AG04449 (cell line): ENCODE results near the gene CYTH1.

ENCODE experiments used
- CTCF ChIA-PET: fragments of 350-600 bp; formaldehyde crosslinking; extraction: SDS; loops from one replicate; lab custom pipeline; 2021; ENCODE audit warnings: antibody characterized with exemption; lab: Yijun Ruan, JAX
- POLR2A ChIA-PET: fragments of 400-600, 350-600 bp; formaldehyde crosslinking; extraction: SDS; loops from one replicate; lab custom pipeline; 2020; ENCODE audit warnings: antibody characterized with exemption, inconsistent platforms; lab: Yijun Ruan, JAX
- DNase-seq: peaks from one replicate; pipeline ENCODE4 v3.0.0-alpha.2; 2010; ENCODE audit warnings: low read depth, low spot score
- H3K4me3 ChIP-seq: 2 replicates; pipeline ENCODE4 v1.5.1; 2011; ENCODE audit warnings: low read depth, mild to moderate bottlenecking, control low read depth, low read length
- CTCF ChIP-seq: IDR thresholded peaks from one replicate; pipeline ENCODE4 v1.5.1; 2011; ENCODE audit warnings: mild to moderate bottlenecking, moderate library complexity, low read length, control low read depth, inconsistent platforms; ENCODE audit not compliant: insufficient read depth; ENCODE audit errors: missing control alignments

CYTH1 gene

GRCh38 chr17:78819806-78820792 lies 38.0 kb upstream of the CYTH1 start:
- no peak overlapping the region for H3K4me3 ChIP-seq
- ChIA-PET POLR2A (no interaction called here), CTCF (interaction anchor here (0.9 to 3.9 kb wide), 5 partner anchors 9 to 151 kb away, joined by 3 to 13 read pairs (median 7); no protein-coding TSS in a partner anchor)
- no peak for DNase-seq
- TF ChIP-seq CTCF = no peak

- POLR2A ChIA-PET = no interaction called here
- TF ChIP-seq CTCF = no peak
- no peak for DNase-seq
- H3K4me3 ChIP-seq = no peak overlapping the region
- CTCF ChIA-PET = interaction anchor here (0.9 to 2.0 kb wide), 4 partner anchors 10 to 152 kb away, joined by 3 to 11 read pairs (median 5); no protein-coding TSS in a partner anchor
These were observed 37.3 kb upstream of the CYTH1 start for GRCh38 chr17:78819402-78819801.

GRCh38 chr17:78818932-78819331 lies 36.9 kb upstream of the CYTH1 start:
- no peak for TF ChIP-seq CTCF

GRCh38 chr17:78818152-78818846 lies 36.2 kb upstream of the CYTH1 start:
- POLR2A ChIA-PET = no interaction called here
- CTCF ChIA-PET = interaction anchor here (1.7 to 2.0 kb wide), 2 partner anchors 11 to 153 kb away, joined by 7 to 11 read pairs; no protein-coding TSS in a partner anchor
- DNase-seq = no peak
- H3K4me3 ChIP-seq = no peak overlapping the region
- TF ChIP-seq CTCF = no peak

More at GRCh38 chr17:78818932-78819331, 36.9 kb upstream of the CYTH1 start:
- CTCF ChIA-PET = interaction anchor here (1.7 to 2.0 kb wide), 2 partner anchors 10 to 153 kb away, joined by 7 to 11 read pairs; no protein-coding TSS in a partner anchor
- no peak for DNase-seq
- no peak overlapping the region for H3K4me3 ChIP-seq
- POLR2A ChIA-PET = no interaction called here

GRCh38 chr17:78817123-78817522 lies 35.0 kb upstream of the CYTH1 start:
- ChIA-PET POLR2A (interaction anchor here (0.7 kb wide), 1 partner anchor 26 kb away, joined by 3 read pairs; no protein-coding TSS in a partner anchor), CTCF (no interaction called here)
- DNase-seq = no peak
- no peak overlapping the region for H3K4me3 ChIP-seq
- TF ChIP-seq CTCF = no peak
